H1 (cell line): ENCODE measurements around the gene CDR2.

Experiments
- EZH2 ChIP-seq: fragments of 200-600 bp; sonication (generic); IDR thresholded peaks from 2 replicates; pipeline ENCODE4 v1.7.1; 2012; ENCODE audit warnings: low read depth, mild to moderate bottlenecking, moderate library complexity, low read length, inconsistent platforms; ENCODE audit not compliant: severe bottlenecking
- GABPA ChIP-seq: IDR thresholded peaks from 2 replicates; pipeline ENCODE4 v1.6.1; 2011; ENCODE audit warnings: mild to moderate bottlenecking, low read length, moderate library complexity, borderline replicate concordance; ENCODE audit not compliant: insufficient read depth
- HDAC2 ChIP-seq, 2 experiments: fragments of 300-600 bp in 1 of 2; sonication (generic) in 1 of 2; IDR thresholded peaks; 2 replicates each; pipeline ENCODE4 v1.6.1; 2011 to 2012; ENCODE audit warnings: low read depth in 2 of 2, low read length in 2 of 2, mild to moderate bottlenecking in 2 of 2, moderate library complexity in 2 of 2, borderline replicate concordance in 1 of 2, inconsistent platforms in 1 of 2
- MAFK ChIP-seq: IDR thresholded peaks from 2 replicates; pipeline ENCODE4 v1.6.1; 2012; ENCODE audit warnings: low read depth, mild to moderate bottlenecking, improper control_type of control experiment, low read length
- POLR2A ChIP-seq, 2 experiments: IDR thresholded peaks; 1 replicate in 1 of 2; 2 replicates in 1 of 2; pipeline ENCODE4 v1.6.1; 2011; ENCODE audit warnings: low read depth in 2 of 2, low read length in 2 of 2, mild to moderate bottlenecking in 2 of 2; ENCODE audit errors: control extremely low read depth in 1 of 2
- SIRT6 ChIP-seq: IDR thresholded peaks from one replicate; pipeline ENCODE4 v1.7.1; 2012; ENCODE audit warnings: low read length, inconsistent platforms
- TF ChIP-seq, protein P1 (sequence below), 3 experiments: IDR thresholded peaks; 1 replicate in 2 of 3; 2 replicates in 1 of 3; pipeline versions ENCODE4 v1.5.1 to v1.6.1; 2011; ENCODE audit warnings: low read length in 3 of 3, mild to moderate bottlenecking in 3 of 3, inconsistent platforms in 2 of 3, low read depth in 1 of 3, moderate library complexity in 1 of 3; ENCODE audit not compliant: insufficient read depth in 1 of 3; ENCODE audit errors: control extremely low read depth in 1 of 3

DNA sequence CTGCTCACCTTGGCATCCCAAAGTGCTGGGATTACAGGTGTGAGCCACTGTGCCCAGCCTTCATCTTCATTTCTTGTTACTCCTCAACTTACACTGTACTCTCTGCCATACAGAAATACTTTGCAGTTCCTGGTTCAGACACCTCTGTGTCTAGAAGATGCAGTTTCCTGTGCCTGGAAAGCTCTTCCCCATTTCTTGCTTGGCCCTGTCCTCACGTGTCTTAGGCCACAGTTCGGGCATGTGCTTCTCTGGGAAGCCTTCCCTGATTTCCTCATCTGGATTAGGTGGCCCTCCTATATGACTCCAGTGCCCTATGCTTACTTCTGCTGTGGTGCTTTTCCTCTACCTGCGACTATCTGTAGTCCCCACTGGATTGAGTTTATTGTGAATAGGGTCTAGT lies 26.5 kb upstream of the CDR2 start:
- no peak for TF ChIP-seq MAFK
- no peak for TF ChIP-seq HDAC2 (IDR thresholded peaks at IDR 0.05; ENCODE audit: borderline replicate concordance in 1 of 2, low read depth in 2 of 2, low read length in 2 of 2)
- no peak for TF ChIP-seq GABPA
- TF ChIP-seq POLR2A (IDR thresholded peaks at IDR 0.05; ENCODE audit: control extremely low read depth in 1 of 2, low read depth in 2 of 2, low read length in 2 of 2), result no peak
- no peak for TF ChIP-seq EZH2
- TF ChIP-seq, protein P1, sequence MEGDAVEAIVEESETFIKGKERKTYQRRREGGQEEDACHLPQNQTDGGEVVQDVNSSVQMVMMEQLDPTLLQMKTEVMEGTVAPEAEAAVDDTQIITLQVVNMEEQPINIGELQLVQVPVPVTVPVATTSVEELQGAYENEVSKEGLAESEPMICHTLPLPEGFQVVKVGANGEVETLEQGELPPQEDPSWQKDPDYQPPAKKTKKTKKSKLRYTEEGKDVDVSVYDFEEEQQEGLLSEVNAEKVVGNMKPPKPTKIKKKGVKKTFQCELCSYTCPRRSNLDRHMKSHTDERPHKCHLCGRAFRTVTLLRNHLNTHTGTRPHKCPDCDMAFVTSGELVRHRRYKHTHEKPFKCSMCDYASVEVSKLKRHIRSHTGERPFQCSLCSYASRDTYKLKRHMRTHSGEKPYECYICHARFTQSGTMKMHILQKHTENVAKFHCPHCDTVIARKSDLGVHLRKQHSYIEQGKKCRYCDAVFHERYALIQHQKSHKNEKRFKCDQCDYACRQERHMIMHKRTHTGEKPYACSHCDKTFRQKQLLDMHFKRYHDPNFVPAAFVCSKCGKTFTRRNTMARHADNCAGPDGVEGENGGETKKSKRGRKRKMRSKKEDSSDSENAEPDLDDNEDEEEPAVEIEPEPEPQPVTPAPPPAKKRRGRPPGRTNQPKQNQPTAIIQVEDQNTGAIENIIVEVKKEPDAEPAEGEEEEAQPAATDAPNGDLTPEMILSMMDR (IDR thresholded peaks at IDR 0.05; ENCODE audit: control extremely low read depth in 1 of 3, insufficient read depth in 1 of 3, low read depth in 1 of 3, low read length in 3 of 3), result no peak
- TF ChIP-seq SIRT6, result no peak
